ENCODE data around the gene SESN1.
A peak's percentile ranks its signal among the peaks of the same experiment; 100 is the strongest.

The SESN1 gene

DNA sequence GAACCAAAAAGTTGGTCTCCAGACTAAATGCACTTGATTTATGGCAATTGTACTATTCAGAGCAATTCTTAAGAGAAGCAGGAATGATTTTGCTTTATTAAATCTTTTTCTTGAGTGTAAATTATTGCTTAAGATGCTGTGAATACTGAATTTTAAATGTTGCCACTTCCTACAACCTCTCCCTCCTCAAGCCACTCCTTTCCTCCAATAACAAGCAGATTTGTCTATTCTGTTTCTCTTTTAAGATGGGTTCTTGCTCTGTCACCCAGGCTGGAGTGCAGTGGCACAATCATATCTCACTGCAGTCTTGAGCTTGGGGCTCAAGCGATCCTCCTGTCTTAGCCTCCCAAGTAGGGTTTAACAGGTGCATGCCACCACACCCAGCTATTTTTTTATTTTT lies 65.3 kb downstream of the SESN1 start:
- DNase-seq (ENCODE audit: low read depth) = no peak

DNA sequence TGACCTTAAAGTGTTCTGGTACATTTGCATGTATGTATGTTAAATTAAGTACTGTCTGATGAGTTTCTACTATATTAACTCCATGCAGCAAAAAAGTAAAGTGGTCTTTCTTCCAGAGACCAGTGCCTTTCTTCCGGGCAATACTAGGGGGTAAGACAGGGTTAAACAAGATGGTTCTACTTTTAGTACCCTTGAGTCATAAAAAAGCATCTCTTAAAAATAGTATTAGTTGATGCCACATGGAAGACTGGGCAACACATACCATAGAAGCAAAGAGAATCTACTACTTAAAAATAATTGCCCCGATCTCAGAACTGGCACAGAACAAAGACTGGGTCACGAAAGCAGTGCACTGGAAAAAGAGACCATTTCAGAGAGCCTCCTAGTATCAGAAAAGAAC lies 66.2 kb downstream of the SESN1 start:
- DNase-seq (ENCODE audit: low read depth) = no peak

GRCh38 chr6:109027964-109028363 lies 66.7 kb downstream of the SESN1 start:
- no peak for DNase-seq (ENCODE audit: low read depth)

GRCh38 chr6:109025639-109026038 lies 69.0 kb downstream of the SESN1 start:
- DNase-seq (ENCODE audit: low read depth) = no peak

- DNase-seq (ENCODE audit: low read depth) = no peak
Observed at GRCh38 chr6:109024784-109025183, 69.9 kb downstream of the SESN1 start.

GRCh38 chr6:109024368-109024767 lies 70.3 kb downstream of the SESN1 start:
- DNase-seq (ENCODE audit: low read depth) = no peak

- DNase-seq (ENCODE audit: low read depth) = no peak
Observed at GRCh38 chr6:109023356-109023925, 71.2 kb downstream of the SESN1 start.

DNA sequence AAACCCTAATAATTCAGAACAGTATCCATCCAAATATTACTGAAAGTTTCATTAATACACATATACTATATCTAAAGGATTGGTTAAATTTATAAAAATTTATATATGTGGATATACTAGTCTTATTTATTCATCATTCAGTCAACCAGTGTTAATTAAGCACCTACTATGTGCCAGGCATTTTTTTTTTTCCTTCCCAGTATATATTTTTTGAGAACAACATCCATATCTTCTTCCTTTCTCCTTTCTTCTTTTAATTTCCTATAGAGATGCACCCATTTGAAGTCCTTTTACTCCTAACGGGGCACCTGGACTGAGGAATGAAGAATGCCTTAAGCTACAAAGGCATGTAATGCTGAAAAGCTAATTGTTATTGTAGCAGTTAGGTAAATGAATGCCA lies 72.8 kb downstream of the SESN1 start:
- DNase-seq (ENCODE audit: low read depth) = no peak

DNA sequence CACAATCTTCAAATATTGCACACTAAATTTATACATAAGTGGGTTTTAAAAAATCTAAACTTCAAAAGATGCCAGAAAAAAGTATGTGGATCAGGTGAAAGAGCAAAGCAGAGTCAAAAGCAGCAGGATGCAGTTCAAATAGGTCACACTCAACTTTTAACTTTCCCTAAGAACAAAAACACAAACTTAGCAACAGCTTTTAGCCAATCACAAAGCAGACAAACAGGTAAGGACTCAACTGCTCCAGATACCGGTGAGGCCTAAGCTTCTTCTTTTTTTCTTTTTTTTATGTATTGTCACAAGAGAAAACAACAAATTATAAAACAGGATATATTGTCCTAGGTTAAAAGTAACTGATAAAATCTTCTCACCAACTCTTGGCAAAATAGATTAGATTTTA lies 74.7 kb downstream of the SESN1 start:
- no peak for DNase-seq (ENCODE audit: low read depth)

- DNase-seq (ENCODE audit: low read depth) = no peak
Observed at GRCh38 chr6:109015176-109015575, 79.5 kb downstream of the SESN1 start.

GRCh38 chr6:109014606-109015005 lies 80.0 kb downstream of the SESN1 start:
- DNase-seq (ENCODE audit: low read depth) = no peak

DNA sequence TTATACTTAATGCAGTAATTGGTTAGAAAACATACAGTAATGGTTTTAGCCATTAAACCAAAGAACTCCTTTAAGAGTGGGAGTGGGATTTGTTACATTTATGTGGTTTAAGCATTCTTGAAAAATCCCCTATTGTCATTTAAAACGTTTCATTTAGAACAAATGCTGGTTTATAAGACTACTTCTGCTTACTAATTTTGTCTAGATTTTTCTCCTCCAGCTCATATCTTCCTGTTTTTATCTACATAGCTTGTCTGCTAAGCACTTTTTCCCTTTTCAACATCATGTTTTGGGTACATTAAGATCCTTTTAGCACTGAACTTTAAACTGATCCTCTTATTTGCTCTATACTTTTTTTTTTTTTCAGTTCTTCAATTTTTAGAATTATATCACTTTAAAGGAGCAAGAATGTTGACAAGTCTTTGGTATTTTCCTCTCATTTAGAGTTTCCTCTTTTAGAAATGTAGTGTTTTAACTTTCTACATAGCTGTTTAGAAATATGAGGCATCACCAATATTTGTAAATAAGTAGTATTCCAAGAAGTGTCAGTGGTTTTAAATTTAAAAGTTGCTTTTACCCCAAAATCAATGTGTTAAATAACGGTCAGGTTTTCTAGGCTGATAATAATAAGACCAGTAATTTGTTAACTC lies 80.9 kb downstream of the SESN1 start:
- no peak for DNase-seq (ENCODE audit: low read depth)

- no peak for DNase-seq (ENCODE audit: low read depth)
Observed at GRCh38 chr6:109010705-109011102, 83.9 kb downstream of the SESN1 start.

DNA sequence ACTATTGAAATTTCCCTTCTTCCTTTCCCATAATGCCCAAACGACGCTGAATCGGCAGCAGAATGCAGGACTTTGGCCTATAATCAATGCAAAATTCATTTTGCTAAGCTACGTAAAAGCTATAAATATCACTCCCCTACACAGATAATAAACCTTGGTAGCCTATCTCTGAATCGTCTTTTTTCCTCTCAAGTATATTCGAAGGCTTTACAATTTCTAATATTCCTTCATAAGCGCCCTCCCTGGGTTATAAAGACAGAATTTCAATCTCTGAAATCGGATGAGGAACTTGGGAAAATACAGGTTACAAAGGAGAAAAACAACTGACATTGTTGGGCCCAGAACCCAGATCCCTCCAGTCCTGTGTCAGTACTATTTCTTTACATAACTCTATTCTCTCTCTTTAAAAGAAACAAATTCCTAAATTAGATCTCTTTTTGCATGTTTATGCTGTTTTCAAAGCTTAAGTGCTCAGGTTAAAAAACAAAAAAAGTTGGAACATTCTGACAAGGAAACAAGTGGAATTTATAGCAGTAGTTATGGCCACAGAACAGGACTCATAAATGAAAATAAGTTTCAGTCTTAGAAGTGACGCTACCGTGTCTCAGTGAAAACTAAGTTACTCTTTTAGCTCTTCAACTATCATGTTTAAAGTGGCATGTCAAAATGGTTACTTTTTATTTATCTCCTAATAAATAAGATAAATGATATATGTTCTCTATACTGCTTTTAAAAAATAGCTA lies 84.5 kb downstream of the SESN1 start:
- no peak for DNase-seq (ENCODE audit: low read depth)

DNA sequence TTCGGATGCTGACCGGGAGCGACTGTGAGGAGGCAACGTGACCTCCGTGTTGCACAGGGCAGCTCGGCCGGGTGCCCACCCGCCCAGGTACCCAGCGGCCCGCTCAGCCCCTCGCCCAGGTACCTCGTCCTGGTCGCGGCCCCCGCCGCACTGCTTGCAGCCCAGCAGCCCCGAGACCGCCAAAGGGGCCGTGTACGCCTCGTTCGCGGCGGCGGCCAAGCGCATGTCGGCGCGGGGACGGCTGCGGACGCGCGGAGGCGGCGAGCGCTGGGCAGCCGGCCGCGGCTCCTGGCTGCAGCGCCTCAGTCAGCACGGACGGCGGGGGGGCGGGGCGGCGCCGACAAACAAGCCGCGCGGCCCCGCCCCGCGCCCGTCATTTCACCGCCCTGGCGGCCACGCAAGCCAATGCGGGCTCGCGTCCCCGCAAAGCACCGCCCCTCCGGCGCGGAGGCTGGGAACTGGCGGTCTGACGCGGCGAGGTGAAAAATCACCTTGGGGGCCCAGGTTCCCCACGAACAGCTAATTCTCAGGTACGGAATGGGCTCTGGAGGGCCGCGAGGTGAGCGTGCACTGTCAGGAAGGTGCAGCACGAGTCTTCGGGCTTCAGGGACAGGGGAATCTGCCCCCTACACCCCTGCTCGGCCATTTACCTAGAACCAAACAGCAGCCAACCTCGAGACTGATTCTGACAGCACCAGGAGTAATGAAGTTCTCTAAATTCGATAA lies 85.2 kb downstream of the SESN1 start:
- peak; percentile 87 for DNase-seq (ENCODE audit: low read depth)

- peak; percentile 53 for DNase-seq (ENCODE audit: low read depth)
Observed at GRCh38 chr6:109008537-109009235, 86.0 kb downstream of the SESN1 start.

GRCh38 chr6:109008054-109008453 lies 86.6 kb downstream of the SESN1 start:
- DNase-seq (ENCODE audit: low read depth) = no peak

- DNase-seq (ENCODE audit: low read depth) = no peak
Observed at GRCh38 chr6:109007521-109007920, 87.1 kb downstream of the SESN1 start.

GRCh38 chr6:109006818-109007217 lies 87.8 kb downstream of the SESN1 start:
- DNase-seq (ENCODE audit: low read depth) = no peak

DNA sequence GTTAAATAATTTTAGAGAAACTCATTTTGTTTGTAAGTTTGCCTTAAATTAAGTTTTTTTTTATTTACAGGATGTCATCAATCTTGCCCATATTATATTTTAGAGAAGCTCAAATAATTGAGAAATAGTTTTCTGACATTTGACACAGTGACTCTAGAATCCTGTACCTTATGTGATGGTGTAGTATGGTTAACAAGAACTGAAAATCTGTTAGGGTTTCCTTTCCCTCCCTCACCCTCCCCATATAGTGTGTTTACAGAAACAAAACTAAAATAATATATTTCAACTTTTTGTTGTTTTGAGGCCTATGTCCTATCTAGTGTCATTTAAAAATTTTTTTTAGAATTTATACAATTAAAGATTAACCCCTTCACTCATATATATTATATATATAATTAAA lies 91.8 kb downstream of the SESN1 start:
- DNase-seq (ENCODE audit: low read depth) = no peak

DNA sequence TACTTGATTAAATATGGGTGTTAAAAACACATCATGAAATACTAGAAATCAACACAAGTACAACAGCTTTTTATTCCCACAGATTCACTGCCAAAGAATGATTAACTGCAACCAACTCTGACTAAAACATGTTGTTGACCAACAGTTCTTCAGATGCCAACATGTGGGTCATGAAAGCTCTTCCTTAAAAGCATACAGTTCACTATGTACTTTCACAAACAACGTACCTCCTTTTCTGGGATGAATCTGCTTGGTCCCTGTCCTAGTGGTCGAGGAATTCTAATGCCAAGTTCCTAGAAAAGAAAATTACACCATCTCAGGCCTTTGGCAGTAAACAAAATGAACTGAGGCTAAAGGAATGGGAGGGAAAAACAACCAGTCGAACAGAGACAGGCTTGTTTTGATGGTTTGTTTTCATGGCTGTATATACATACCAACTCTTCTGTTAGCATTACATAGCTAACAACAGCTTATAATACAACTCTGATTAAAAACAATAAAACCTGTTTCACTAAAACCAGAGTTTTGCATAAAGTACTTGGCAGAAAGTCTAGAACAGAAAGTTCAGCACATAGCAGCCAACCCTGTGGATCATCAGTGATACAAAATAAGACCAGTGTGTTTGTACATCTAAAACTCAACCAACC lies 92.5 kb downstream of the SESN1 start:
- DNase-seq (ENCODE audit: low read depth) = peak; percentile 25
